ENCODE data around the gene CNGB1.
A peak's percentile ranks its signal among the peaks of the same experiment; 100 is the strongest.

DNA sequence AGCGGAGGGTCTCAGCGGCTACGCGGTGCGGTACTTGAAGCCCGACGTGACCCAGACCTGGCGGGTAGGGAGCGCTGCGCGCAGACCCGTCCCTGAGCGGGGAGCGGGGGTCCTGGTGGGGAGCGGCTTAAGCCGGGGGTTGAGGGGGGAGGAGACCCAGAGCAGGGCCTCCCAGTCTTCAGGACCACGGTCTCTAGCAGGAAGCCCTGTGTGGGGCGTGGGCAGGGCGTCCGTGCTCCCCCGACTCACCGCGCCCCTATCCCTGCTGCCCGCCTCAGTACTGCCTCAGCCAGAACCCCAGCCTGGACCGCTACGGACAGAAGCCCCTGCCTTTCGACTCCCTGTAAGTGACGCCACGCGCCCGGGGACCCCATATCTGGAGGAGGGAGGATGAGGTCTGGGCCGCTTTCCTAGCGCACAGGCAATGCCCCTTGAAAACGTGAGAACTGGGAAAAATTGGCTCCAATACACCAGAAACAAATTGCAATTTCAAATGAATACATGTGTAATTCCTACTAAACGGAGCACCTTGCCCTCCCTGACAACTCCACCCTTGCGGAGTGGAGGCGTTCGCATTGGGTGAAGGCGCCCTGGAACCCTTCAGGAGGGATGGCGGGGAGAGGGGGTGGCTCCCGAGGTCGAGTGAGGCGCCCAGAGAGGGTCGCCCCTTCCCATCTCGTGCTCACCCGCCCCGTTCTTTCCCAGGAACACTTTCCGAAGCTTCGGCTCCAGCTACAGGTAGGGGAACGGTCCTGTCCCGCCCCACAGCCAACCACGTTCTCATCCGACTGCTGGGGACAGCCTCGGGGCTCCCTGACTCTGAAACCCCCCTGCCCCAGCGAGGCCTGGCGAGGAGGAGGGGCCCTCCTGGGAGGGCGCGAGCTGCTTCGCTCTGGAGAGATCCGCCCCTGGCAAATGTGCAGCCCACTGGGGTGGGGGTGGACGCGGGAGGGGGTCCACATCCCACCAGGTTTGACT, 14.6 kb upstream of the CNGB1 start:
- TF ChIP-seq EZH2 (IDR thresholded peaks at IDR 0.05): peak; percentile 71
- TF ChIP-seq, protein P1, sequence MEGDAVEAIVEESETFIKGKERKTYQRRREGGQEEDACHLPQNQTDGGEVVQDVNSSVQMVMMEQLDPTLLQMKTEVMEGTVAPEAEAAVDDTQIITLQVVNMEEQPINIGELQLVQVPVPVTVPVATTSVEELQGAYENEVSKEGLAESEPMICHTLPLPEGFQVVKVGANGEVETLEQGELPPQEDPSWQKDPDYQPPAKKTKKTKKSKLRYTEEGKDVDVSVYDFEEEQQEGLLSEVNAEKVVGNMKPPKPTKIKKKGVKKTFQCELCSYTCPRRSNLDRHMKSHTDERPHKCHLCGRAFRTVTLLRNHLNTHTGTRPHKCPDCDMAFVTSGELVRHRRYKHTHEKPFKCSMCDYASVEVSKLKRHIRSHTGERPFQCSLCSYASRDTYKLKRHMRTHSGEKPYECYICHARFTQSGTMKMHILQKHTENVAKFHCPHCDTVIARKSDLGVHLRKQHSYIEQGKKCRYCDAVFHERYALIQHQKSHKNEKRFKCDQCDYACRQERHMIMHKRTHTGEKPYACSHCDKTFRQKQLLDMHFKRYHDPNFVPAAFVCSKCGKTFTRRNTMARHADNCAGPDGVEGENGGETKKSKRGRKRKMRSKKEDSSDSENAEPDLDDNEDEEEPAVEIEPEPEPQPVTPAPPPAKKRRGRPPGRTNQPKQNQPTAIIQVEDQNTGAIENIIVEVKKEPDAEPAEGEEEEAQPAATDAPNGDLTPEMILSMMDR (IDR thresholded peaks at IDR 0.05): no peak
